Spinal cord (tissue), 10 donors: ENCODE measurements around the gene TIMP3. TPM values are rescaled to one million over a fixed set of nuclear protein-coding genes. Genes with fewer than 3 reads are reported as not detected.

ENCODE experiments used
- DNase-seq, 6 donors: peaks; one replicate each; pipeline versions ENCODE4 v3.0.0 to v3.0.0-alpha.2; 2013 to 2015; ENCODE audit warnings: low spot score in 6 of 6, low read depth in 4 of 6
- H3K27ac ChIP-seq: one replicate; pipeline ENCODE4 v1.5.1; 2013; ENCODE audit warnings: low read depth, low read length, control low read depth
- H3K27me3 ChIP-seq: one replicate; pipeline ENCODE4 v1.6.1; 2013; ENCODE audit warnings: low read length; ENCODE audit not compliant: control insufficient read depth, insufficient read depth
- H3K36me3 ChIP-seq: one replicate; pipeline ENCODE4 v1.6.1; 2013; ENCODE audit warnings: low read length; ENCODE audit not compliant: control insufficient read depth, insufficient read depth
- H3K4me1 ChIP-seq: one replicate; pipeline ENCODE4 v1.6.1; 2013; ENCODE audit warnings: low read length; ENCODE audit not compliant: control insufficient read depth, insufficient read depth
- H3K4me3 ChIP-seq: one replicate; pipeline ENCODE4 v1.5.1; 2013; ENCODE audit warnings: low read depth, low read length, control low read depth
- H3K9me3 ChIP-seq: one replicate; pipeline ENCODE4 v1.6.1; 2013; ENCODE audit warnings: low read length; ENCODE audit not compliant: control insufficient read depth, insufficient read depth
- WGBS: methylation state at CpG from one replicate; pipeline ENCODE4 v1.1.5; 2013; ENCODE audit warnings: missing lambda C conversion rate; ENCODE audit not compliant: insufficient coverage; 5-methylcytosine and 5-hydroxymethylcytosine counted together
- polyA plus RNA-seq, 2 donors: library from polyadenylated mRNA; unstranded; fragments of 120-200 nt; gene quantifications; one replicate each; pipeline ENCODE4 v1.2.1, GENCODE V29; 2013; ENCODE audit not compliant: insufficient read length in 2 of 2
- total RNA-seq, 2 donors: library from RNA; depleted of rRNA in 1 of 2; stranded (reverse); fragments of 120-200 nt in 1 of 2; fragments of >200 nt in 1 of 2; gene quantifications; one replicate each; pipeline versions ENCODE4 v1.2.3 to v1.2.4, GENCODE V29; 2013 to 2014
- donor health status: healthy.

TIMP3 gene
- total and polyA plus RNA-seq, 4 donors: 182 to 353 (median 229) TPM

DNA sequence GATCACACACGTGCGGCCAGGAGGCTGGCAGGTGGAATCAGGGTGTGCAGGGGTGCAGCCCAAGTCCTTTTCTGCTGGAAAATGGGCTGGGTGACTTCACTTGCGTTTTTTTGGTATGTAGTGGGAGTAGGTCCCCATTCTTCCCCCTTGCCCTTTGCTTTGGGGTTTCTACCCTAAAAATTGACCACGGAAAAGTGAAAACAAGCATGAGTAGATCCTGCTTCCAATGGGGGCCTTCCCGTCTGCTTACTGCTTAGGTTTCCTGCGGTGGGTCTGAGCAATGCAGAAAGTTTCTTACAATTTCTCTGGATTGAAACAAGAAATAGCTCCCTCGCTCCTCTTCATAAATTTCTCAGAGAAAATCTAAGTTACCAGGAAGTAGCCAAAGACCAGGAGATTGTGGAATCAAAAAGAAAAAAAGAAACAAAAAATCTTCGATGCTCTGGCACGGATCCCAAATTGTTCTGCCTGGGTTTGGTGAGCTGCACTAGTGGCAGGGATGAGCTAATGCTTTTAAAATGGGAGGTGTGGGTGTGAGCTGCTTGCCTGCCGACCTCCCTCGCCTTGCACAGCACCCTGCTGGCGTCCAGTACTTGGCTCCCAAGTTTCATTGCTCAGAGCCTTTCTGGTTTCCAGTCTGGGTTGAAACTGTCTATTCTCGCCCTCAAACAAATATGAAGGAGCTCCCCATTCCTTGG is 2.4 kb downstream of the TIMP3 start:
- Histone ChIP-seq H3K4me1 (peaks cover 59% of the 10 kb centered on the region), H3K4me3 (peak overlapping the region; percentile 89), H3K27me3 (peaks cover 5% of the 10 kb centered on the region), H3K27ac (peak overlapping the region; percentile 84), H3K36me3 (no peaks in the 10 kb centered on the region), H3K9me3 (no peaks in the 10 kb centered on the region)
- WGBS: 32% methylated on average over 8 of the region's 13 CpGs
- peak in 2 of 6 donors; percentile 24 to 43 for DNase-seq

DNA sequence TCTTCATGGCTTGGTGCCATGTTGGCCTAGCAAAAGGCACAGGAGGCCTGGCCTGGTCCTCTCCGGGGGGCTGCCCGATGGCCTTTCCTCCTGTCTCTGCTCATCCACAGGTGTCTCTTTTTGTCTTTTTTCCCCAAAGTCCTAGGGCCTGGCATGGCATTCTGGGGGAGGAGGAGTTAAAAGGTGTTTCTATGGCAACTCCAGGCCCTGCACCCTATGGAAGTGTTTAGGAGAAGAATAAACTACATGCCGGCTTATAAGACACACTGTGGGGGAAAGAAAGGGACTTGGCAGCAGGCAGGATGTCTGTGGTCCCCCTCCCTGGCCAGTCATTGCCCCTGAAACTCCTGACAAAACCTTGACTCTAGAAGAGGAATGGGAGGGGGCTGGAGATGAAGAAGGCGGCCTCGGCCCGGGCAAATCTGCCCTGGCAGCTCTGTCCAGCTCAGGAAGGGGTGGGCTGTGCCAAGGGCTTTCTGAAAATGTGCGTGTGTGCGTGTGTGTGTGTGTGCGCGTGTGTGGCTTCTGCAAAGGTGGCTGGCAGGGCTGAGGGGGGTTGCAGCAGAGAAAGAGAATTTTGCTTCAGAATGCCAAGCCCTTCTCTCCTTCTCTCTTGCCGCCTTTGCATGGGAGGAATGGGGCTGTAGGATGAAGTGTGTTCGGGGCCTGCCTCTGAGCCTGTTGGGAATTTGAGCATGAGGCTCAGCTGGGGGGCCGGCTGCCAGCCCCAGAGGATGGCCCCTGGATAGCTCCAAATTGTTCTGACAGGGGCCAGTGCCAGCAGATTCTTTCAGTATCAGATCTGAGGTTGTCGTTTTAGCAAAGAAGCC is 3.2 kb downstream of the TIMP3 start:
- WGBS: 35% methylated on average over 10 of the region's 14 CpGs
- peaks cover 59% of the 10 kb centered on the region for H3K4me1 ChIP-seq
- peak overlapping the region; percentile 84 for H3K27ac ChIP-seq
- peaks cover 5% of the 10 kb centered on the region for H3K27me3 ChIP-seq
- H3K36me3 ChIP-seq: no peaks in the 10 kb centered on the region
- no peaks in the 10 kb centered on the region for H3K9me3 ChIP-seq
- peak overlapping the region; percentile 89 for H3K4me3 ChIP-seq
- peak in 2 of 6 donors; percentile 73 to 77 for DNase-seq

DNA sequence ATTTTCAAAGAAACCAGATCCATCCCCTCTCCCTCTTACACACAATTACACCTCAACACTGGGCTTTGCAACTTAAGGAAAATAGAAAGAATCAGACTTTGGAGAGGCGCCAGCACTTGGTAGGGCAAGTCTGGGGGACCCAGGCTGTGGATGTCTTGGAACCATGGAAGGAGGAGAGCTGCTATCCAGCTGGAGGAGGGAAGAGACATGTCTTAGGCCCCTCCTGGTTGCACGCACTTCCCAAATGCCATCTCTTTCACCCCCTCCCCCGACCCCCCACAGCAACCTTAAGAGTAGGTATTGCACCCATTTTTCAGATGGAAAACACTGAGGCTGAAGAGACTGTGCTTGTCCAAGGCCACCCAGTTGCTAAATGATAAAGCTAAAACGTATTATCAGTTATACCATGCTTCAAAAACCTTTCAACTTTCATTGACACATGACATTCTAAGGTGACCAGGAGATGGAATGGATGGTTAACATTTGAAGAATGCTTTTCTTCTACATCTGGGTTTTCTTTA is 3.9 kb downstream of the TIMP3 start:
- Histone ChIP-seq H3K4me1 (peaks cover 59% of the 10 kb centered on the region), H3K4me3 (peak overlapping the region; percentile 89), H3K9me3 (no peaks in the 10 kb centered on the region), H3K27ac (peak overlapping the region; percentile 84), H3K36me3 (no peaks in the 10 kb centered on the region), H3K27me3 (peaks cover 5% of the 10 kb centered on the region)
- DNase-seq: no peak
- 60% methylated on average over 1 of the region's 4 CpGs for WGBS

DNA sequence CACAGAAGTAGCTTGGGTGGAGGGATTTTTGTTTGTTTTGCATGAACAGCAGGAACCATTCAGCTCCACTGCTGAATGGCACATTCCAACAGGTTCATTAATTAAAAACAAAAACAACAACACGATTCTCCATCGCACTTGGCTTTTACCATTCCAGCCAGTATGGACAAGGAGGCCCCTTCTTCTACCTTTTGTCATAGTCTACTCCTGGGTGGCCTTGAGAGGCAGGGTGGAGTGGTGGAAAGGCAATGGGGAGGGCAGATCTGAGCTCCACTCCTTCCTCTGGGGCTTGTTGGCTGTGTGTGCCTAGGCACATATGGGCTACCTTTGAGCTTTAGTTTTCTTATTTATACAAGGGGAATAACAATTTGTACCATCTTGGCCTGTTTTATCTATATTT is 4.8 kb downstream of the TIMP3 start:
- no peak overlapping the region for H3K4me3 ChIP-seq
- H3K27ac ChIP-seq: no peak overlapping the region
- no peaks in the 10 kb centered on the region for H3K9me3 ChIP-seq
- peaks cover 51% of the 10 kb centered on the region for H3K4me1 ChIP-seq
- no CpG with 5 or more reads among the region's 2 CpGs for WGBS
- no peak for DNase-seq
- H3K36me3 ChIP-seq: no peaks in the 10 kb centered on the region
- peaks cover 5% of the 10 kb centered on the region for H3K27me3 ChIP-seq

DNA sequence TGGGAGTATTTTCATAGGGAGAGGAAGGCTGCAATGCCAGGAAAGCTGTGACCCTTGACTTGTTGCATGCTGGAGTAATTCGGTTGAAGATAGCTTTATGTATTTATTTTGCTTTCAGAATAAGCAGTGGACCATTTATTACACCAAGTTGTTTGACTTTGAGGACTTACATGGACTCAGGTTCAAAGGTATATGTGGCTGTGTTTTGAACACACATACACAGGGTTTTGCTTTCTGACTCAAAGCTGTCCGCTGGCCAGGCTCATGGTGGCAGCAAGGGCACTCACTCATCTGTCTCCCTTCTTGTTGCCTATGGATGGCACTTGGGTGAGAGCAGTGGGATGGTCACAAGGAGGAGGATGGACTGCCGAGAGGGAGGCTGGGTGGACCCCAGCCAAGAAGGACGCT is 6.5 kb downstream of the TIMP3 start:
- Histone ChIP-seq H3K4me3 (no peak overlapping the region), H3K9me3 (no peaks in the 10 kb centered on the region), H3K4me1 (peaks cover 40% of the 10 kb centered on the region), H3K27me3 (no peaks in the 10 kb centered on the region), H3K27ac (no peak overlapping the region), H3K36me3 (no peaks in the 10 kb centered on the region)
- WGBS: 45% methylated on average over 2 of the region's 4 CpGs
- DNase-seq: no peak

DNA sequence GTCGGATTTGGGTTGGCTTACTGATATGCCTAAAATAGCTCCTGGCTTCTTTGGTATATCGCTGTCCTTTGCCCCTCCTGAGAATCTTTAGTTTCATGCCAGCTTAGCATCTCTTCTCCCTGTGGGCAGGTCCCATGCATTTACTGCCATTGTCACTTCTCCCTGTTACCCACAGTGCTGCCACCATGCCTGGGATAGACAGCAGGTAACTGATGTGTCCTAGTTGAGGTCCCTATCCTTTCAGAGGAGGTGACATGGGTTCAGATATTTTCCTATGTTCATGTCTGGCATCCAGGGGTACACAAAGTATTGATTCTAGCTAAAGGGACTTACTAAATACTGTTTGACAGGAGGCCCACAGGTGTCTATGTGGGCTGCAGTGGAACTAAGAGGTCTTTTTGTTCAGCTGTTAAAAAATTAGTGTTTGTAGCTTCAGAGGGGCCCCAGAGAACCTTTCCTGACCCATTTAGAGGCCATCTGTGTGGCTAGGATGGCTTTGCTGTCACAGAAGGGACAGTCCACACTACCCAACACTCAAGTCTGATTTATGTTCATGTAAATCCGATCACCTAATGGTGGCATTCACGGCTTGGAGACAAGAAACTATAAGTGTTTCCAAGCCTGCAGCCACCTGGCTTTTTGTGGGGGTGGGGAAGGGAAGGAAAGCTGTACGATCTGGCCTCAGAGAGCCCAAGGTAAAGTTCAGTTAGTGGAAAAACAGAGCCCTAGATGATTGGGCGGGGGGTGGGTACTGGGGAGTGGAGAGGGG is 8.5 kb downstream of the TIMP3 start:
- Histone ChIP-seq H3K27me3 (no peaks in the 10 kb centered on the region), H3K4me3 (no peak overlapping the region), H3K9me3 (no peaks in the 10 kb centered on the region), H3K36me3 (no peaks in the 10 kb centered on the region), H3K4me1 (peaks cover 21% of the 10 kb centered on the region), H3K27ac (no peak overlapping the region)
- 43% methylated on average over 5 of the region's 6 CpGs for WGBS
- no peak for DNase-seq

DNA sequence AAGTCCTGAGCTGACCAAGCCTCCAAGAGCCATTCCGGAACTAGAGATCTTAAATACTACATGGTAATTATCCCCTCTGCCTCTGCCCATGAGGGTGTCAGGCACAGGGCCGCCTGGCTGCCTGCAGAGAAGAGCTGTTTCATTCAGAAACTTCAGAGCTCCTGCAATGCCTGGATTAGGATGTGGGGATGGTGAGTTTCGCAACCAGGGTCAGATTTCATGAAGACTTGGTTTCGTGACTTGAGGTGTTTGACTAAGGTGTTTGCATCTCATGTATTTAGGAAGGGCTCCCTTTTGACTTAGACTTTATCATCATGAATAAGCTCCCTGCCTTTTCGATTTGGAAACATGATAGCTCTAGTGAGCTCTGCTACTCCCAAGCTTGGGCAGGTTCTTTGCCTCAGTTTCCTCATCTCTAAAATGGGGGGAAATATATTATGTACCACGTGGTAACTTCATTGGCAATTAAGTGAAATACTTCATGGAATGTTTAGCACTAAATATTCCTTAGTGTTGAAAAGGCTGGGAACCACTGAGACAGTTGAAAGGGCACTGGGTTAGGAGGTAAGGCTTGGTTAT is 9.1 kb downstream of the TIMP3 start:
- Histone ChIP-seq H3K27ac (no peak overlapping the region), H3K9me3 (no peaks in the 10 kb centered on the region), H3K4me1 (peaks cover 16% of the 10 kb centered on the region), H3K36me3 (no peaks in the 10 kb centered on the region), H3K4me3 (no peak overlapping the region), H3K27me3 (no peaks in the 10 kb centered on the region)
- WGBS: 69% methylated on average over 3 of the region's 6 CpGs
- no peak for DNase-seq

DNA sequence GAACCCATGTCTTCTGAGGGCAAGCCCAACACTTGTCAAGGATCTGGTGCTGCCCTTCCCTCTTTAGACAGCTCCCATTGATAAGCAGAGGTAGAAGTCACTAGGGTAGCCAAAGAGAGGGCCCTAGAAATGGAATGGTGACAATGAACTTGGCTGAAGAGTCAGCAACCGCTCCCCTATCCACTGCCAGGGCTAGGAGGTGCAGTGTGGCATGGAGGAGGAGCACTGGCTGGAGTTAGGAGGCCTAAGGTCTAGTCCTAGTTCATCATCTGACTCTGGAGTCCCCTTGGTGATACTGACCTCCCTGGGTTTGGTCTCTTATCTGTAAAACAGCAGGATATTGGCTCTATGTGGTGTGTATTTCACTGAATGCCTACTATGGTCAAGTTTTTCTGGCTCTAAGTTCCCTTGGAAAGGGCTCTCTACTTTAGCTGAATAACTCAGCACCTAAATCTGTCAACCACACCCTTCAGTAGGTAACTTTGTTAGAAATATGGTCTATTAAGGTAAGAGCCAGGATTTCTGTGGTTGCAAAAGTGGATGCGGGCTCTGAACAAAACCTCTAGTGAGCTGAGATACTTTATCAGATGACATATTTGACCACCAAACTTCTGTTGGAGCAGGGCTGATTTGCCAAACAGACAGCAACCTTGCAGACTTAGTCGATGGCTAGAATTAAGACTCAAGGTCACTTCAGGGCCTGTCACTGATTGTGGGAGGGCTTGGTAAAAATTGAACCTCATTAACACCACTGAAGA is 10.5 kb downstream of the TIMP3 start:
- WGBS: no CpG with 5 or more reads among the region's 3 CpGs
- H3K9me3 ChIP-seq: no peaks in the 10 kb centered on the region
- H3K27ac ChIP-seq: no peak overlapping the region
- H3K4me1 ChIP-seq: peaks cover 16% of the 10 kb centered on the region
- H3K27me3 ChIP-seq: no peaks in the 10 kb centered on the region
- no peaks in the 10 kb centered on the region for H3K36me3 ChIP-seq
- no peak overlapping the region for H3K4me3 ChIP-seq
- DNase-seq: no peak
